ENCODE measurements around the gene CMTM5.
"Not testable (repeated sequence)": the region's sequence is repeated elsewhere in the genome, so short reads cannot be mapped to it uniquely, and the experiment has no call there.

Gene CMTM5

GRCh38 chr14:23416801-23417200 lies 40.0 kb downstream of the CMTM5 start:
- DNase-seq = no peak

DNA sequence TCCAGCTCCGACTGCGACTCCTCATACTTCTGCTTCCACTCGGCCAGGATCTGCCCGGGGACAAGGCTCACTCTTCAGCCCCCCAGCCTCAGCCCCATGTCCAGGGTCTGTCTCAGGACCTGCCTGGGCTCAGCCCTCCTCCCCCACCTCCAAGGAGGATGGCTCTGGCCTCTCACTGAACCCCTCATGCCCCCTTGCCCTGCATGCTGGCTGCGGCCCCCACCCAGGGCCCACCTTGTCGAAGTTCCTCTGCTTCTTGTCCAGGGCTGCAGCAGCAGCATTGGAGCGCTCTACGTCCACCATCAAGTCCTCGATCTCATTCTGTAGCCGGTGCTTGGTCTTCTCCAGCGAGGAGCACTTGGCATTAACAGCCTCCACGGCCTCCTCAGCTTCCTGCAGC lies 40.4 kb downstream of the CMTM5 start:
- DNase-seq = not testable (repeated sequence)

DNA sequence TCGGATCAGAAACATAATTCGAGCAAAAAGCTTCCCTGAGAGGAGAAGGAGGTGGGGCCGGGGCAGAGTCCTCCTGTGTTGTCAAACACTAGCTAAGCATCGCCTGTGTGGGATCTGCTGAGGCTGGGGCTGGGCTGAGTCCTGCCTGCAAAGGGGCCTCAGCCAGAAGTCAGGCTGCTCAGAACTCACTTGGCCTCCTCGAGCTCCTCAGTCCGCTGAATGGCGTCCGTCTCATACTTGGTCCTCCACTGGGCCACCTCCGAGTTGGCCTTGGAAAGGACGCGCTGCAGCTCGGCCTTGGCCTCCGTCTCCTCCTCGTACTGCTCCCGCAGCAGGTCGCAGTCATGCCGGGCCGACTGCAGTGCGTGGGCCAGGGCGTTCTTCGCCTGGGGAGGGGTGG lies 41.2 kb downstream of the CMTM5 start:
- DNase-seq = no peak

DNA sequence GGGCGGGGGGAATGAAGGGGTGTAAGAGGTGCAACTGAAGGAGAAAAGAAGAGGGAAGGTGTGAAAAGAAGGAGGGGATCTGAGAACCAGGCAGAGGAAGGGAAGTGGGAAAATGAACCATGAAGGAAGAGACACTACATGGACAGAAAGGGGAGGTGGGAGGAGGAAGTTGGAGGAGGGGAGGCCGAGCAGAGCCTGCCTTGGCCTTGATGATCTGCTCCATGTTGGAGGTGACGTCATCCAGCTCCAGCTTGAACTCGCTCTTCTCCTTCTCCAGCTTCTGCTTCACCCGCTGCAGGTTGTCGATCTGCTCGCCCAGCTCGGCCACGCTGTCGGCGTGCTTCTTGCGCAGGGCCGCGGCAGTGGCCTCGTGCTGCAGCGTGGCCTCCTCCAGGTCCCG lies 42.8 kb downstream of the CMTM5 start:
- DNase-seq = not testable (repeated sequence)

- no peak for DNase-seq
These were observed 44.7 kb downstream of the CMTM5 start for GRCh38 chr14:23421594-23421993.

DNA sequence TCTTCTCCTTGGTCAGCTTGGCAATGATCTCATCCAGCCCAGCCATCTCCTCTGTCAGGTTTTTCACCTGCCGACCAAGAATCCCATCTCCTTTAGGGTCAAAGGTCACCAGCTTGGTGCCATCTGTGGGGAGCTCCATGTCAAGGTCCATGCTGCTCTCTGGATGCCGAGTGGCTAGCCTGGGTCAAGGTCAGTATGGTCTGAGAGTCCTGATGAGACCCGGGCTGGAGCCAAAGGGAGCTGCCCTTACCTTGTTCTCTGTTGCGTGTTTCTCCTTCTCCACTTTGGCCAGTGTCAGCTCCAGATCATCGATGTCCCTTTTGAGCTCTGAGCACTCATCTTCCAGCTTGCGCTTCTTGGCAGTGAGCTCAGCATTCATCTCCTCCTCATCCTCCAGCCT lies 46.8 kb downstream of the CMTM5 start:
- no peak for DNase-seq

- no peak for DNase-seq
These were observed 48.3 kb downstream of the CMTM5 start for GRCh38 chr14:23425169-23425568.

DNA sequence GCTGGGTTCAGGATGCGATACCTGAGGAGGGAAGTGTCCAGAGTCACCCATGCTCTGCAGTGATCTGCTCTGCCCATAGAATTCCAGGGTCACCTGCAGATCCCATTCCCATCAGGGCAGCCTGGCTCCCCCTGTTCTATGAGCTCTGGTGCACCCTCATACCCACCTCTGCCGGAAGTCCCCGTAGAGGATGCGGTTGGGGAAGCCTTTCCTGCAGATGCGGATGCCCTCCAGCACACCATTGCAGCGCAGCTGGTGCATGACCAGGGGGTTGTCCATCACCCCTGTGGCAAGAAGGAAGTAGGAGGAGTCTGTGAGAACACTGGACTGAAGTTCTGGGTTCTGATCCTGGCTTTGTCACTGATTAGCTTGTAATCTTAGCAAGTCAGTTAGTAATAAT lies 49.0 kb downstream of the CMTM5 start:
- not testable (repeated sequence) for DNase-seq

- DNase-seq = no peak
These were observed 52.0 kb downstream of the CMTM5 start for GRCh38 chr14:23428686-23429495.
